ENCODE data around the gene SCN1A. TPM values are rescaled to one million over a fixed set of nuclear protein-coding genes. Genes with fewer than 3 reads are reported as not detected.

Gene SCN1A
- polyA plus RNA-seq, 1 donor (not counting 4 experiments of a cell fraction or from before 2014, with no cell fraction given): not detected

DNA sequence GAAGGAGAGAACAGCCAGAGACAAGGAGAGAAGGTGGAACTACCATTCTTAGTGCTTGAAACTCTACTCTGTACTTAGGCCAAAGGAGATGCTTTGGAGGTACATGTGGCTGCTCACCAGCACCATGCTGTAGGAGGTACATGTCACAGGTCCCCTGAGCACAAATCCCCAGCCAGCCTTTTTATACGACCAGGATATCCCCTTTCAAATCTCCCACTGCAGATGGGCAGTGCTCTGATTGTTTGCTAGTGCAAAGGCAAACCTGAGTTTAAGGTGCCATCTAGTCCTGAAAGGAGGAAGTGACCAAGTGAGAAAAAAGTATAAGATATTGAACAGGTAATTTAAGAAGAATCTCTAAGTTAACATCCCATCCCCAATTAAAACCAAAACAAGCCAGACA, 157.2 kb downstream of the SCN1A start:
- no peaks in the 10 kb centered on the region for H4K20me1 ChIP-seq (ENCODE audit: control insufficient read depth, extremely low read depth, insufficient read depth, low read length)
- H3K27ac ChIP-seq (ENCODE audit: control insufficient read depth, insufficient read depth, low read length): no peak overlapping the region
- DNase-seq (ENCODE audit: low read depth, low spot score): no peak
- no peak overlapping the region for H3K4me2 ChIP-seq (ENCODE audit: control insufficient read depth, extremely low read depth, insufficient read depth, low read depth, low read length)
- no peaks in the 10 kb centered on the region for H3K4me1 ChIP-seq (ENCODE audit: control insufficient read depth, extremely low read depth, insufficient read depth, low read length)
- H3K9me1 ChIP-seq (ENCODE audit: control insufficient read depth, extremely low read depth, insufficient read depth, low read length): no peaks in the 10 kb centered on the region
- no peak for TF ChIP-seq CTCF (optimal IDR thresholded peaks at IDR 0.05 in 1 of 3, IDR thresholded peaks at IDR 0.05 in 1 of 3, conservative IDR thresholded peaks at IDR 0.05 in 1 of 3; ENCODE audit: extremely low read depth in 1 of 3, insufficient read depth in 2 of 3, low read length in 3 of 3)
- TF ChIP-seq EZH2 (IDR thresholded peaks at IDR 0.05; ENCODE audit: low read length): no peak
- no peaks in the 10 kb centered on the region for H3K27me3 ChIP-seq (ENCODE audit: control insufficient read depth, extremely low read depth, insufficient read depth, low read length)
- no peaks in the 10 kb centered on the region for H3K9me3 ChIP-seq (ENCODE audit: control insufficient read depth, low read depth, low read length)
- H2AFZ ChIP-seq (ENCODE audit: control insufficient read depth, low read length): no peak overlapping the region
- dilution Hi-C loops (cut with MboI; ENCODE audit: extremely low pct_ligation_motif_present, low sequenced_read_pairs): no loop called here
- H3K4me3 ChIP-seq (ENCODE audit: control insufficient read depth in 2 of 3, extremely low read depth in 1 of 3, insufficient read depth in 2 of 3, low read depth in 1 of 3, low read length in 3 of 3): no peak overlapping the region
- H3K36me3 ChIP-seq (ENCODE audit: control insufficient read depth in 2 of 2, extremely low read depth in 1 of 2, insufficient read depth in 2 of 2, low read length in 2 of 2): no peaks in the 10 kb centered on the region
- no peaks in the 10 kb centered on the region for H3K79me2 ChIP-seq (ENCODE audit: control insufficient read depth, insufficient read depth, low read length)
- no peak for FAIRE-seq
- no peak overlapping the region for H3K9ac ChIP-seq (ENCODE audit: control insufficient read depth, extremely low read depth, insufficient read depth, low read length)

GRCh38 chr2:165969227-165969626, 158.6 kb downstream of the SCN1A start:
- H3K36me3 ChIP-seq (ENCODE audit: control insufficient read depth in 2 of 2, extremely low read depth in 1 of 2, insufficient read depth in 2 of 2, low read length in 2 of 2): no peaks in the 10 kb centered on the region
- H2AFZ ChIP-seq (ENCODE audit: control insufficient read depth, low read length): no peak overlapping the region
- H3K9me3 ChIP-seq (ENCODE audit: control insufficient read depth, low read depth, low read length): no peaks in the 10 kb centered on the region
- H3K4me2 ChIP-seq (ENCODE audit: control insufficient read depth, extremely low read depth, insufficient read depth, low read depth, low read length): no peak overlapping the region
- DNase-seq (ENCODE audit: low read depth, low spot score) (no peak), FAIRE-seq (no peak)
- H3K27me3 ChIP-seq (ENCODE audit: control insufficient read depth, extremely low read depth, insufficient read depth, low read length): no peaks in the 10 kb centered on the region
- H3K9ac ChIP-seq (ENCODE audit: control insufficient read depth, extremely low read depth, insufficient read depth, low read length): no peak overlapping the region
- dilution Hi-C loops (cut with MboI; ENCODE audit: extremely low pct_ligation_motif_present, low sequenced_read_pairs): no loop called here
- H3K79me2 ChIP-seq (ENCODE audit: control insufficient read depth, insufficient read depth, low read length): no peaks in the 10 kb centered on the region
- H3K9me1 ChIP-seq (ENCODE audit: control insufficient read depth, extremely low read depth, insufficient read depth, low read length): no peaks in the 10 kb centered on the region
- no peaks in the 10 kb centered on the region for H4K20me1 ChIP-seq (ENCODE audit: control insufficient read depth, extremely low read depth, insufficient read depth, low read length)
- no peak overlapping the region for H3K4me3 ChIP-seq (ENCODE audit: control insufficient read depth in 2 of 3, extremely low read depth in 1 of 3, insufficient read depth in 2 of 3, low read depth in 1 of 3, low read length in 3 of 3)
- no peaks in the 10 kb centered on the region for H3K4me1 ChIP-seq (ENCODE audit: control insufficient read depth, extremely low read depth, insufficient read depth, low read length)
- no peak overlapping the region for H3K27ac ChIP-seq (ENCODE audit: control insufficient read depth, insufficient read depth, low read length)
- TF ChIP-seq CTCF (optimal IDR thresholded peaks at IDR 0.05 in 1 of 3, IDR thresholded peaks at IDR 0.05 in 1 of 3, conservative IDR thresholded peaks at IDR 0.05 in 1 of 3; ENCODE audit: extremely low read depth in 1 of 3, insufficient read depth in 2 of 3, low read length in 3 of 3) (no peak), EZH2 (IDR thresholded peaks at IDR 0.05; ENCODE audit: low read length) (no peak)
